SIG-M5 treated with dmso at 0.1 percent for 504 hours (cell line): ENCODE results near the gene DCLK1.

Experiments used
- DNase-seq: peaks from one replicate; lab custom pipeline; 2025; ENCODE audit not compliant: unreplicated experiment; lab: John Stamatoyannopoulos, UW

DCLK1 gene

DNA sequence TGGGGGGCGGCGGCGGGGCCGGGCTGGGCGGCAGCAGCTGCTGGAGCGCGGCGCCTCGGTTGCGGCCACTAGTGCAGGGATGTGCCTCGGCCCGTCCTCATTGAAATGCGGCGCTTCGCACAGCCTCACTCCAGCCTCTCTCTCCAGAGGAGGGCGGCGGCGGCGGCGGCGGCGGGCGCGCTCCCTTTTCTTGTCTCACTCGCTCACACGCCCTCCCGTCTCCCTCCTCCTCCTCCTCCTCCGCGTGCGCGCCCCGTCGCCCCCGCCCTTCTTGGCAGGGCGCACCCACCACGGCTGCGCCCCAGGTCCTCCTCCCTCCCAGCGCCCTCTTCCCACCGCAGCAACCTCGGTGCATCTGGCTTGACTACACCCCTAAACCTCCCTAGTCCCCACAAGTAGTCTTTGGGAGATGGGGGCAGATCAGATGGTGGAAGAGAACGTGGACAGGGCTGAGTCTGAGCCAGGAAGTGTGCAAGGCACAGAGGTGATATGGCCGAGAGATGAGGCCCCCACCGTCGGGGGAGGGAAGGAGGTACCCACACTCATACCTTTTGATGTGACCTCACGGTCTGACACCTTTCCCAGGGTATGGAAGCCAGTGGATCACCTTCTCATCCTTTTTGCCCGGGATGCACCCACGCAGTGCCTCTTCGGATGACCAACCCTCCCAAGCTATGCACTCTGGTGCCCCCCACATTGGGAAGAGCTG lies at the start of gene DCLK1:
Gene DCLK1, minus strand, starts transcription at position 161 of the 709 bp plus-strand sequence.
- DNase-seq = no peak

DNA sequence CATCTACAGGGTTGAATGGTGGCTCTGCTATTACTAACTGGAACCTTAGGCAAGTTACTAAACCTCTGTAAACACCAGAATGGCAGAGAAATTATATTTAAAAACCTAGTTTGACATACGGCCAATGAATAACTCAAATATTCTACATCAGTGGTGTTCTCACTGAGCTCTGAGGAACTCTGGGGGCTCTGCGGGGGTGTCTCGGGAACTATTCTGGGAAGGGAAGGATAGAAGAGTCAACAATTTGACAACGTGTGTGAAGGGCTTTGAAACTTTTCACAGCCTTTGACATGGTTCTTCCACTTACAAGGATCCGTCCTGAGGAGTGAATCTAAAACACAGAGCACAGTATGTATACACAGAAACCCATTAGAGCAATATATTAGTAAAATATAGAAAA lies 44.4 kb upstream of the DCLK1 start:
- DNase-seq = no peak

DNA sequence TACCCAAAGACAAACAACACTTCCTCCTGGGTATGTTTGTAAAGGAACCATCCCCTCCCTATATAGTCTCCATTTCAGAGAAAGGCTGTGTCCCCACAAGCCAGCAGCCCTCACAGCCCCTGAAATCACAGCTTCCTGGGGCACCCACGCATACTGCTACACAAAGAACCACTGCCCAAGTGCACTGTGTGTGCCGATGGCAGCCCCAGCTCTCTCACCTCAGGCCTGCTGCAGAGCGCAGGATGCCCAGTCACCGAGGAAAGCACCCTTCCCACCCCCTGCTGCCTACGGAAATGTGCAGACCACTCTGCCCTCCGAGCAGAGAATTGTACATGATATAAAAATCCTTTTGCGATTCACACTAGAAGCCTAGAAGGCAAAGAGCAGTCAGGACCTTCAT lies 43.7 kb upstream of the DCLK1 start:
- no peak for DNase-seq

DNA sequence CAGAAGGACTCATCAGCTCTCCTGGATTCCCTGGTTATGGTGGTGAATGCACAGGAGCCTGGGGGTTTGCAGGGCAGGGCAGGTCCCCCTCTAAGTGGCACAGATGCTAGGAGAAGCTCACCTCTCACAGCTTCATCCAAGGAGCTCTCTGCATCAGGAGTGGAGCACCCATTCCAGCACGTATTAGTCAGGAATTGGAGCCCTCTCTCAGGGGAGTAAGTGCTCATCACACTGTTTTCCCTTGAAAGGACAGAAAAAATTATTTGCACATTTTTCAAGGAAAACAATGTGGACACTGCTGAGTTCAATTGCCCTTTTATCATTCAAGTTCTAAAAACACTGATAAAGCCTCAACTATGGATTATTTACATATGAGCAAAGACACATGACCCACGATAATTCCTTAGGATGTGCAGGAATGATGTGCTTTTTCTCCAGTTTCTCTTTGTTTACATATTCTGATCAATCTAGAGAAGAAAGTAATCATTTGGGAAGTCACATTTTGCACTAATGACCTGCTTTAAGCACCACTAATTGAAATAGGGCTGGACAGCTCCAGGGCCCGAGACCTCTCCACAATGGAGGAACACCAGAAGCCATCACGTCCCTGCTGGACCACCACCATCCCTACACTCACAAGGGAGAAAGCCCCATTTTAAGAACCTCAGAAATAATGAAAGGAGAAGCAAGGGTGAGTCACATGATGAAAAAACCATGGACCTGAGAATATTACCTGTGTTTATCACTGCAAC lies 42.6 kb upstream of the DCLK1 start:
- no peak for DNase-seq

DNA sequence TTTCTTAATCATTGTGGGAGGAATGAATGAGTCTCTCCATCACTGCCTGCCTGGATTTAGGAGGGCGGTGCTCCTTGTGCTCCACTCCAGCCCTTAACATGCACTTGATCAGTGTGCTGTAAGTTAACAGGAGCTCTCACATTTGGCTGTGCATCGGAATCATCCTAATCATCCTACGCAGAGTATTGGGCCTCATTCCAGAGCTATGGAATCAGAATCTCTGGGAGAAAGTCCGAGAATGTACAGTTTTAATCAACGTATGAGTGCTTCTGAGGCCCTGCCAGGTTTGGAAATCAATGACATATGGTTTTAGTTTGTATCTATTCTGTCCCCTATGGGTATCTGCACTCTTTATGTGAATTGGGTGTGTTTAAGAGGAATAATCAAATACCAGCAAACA lies 34.9 kb upstream of the DCLK1 start:
- DNase-seq = no peak

DNA sequence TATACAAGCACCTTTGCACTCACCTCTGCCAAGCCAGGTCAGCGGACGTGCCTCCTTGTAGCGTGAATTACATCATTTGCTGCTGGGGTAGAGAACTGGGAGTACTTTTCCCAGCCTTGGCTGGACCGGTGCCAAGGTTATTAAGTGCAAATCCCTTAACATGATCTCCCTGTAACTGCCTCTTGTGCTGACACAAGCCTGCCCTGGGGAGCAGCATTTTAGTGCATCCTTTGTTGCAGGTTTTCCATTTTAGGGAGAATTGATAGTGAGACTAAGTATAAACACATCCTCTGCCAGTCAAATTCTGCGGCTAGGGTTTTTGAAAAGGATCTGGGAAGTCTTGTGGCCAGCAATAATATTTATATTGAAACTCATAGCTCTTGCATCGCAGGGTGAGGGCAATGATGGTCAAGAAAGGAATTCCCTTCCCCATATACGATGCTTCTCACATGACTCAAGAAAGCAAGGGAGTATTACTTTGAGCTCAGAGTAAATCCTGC lies 32.7 kb upstream of the DCLK1 start:
- no peak for DNase-seq

DNA sequence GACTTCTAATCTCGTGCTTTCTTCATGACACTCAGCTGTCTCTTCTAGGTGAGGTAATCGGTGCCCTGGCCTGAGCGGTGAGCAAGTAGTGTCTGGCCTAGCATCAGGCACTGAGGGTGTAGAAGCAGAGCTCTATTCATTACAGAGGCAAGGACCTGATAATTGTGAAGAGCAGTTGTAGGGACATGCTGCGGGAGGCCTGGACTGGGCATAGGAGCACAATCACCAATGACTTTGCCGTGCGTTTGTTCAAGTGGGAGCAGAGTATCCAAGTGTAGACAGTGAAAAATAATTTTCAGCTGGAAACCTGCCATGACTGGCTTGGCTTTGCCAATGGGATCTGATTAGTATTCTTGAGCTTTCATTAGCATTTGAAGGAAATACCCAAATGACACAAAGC lies 32.1 kb upstream of the DCLK1 start:
- no peak for DNase-seq

DNA sequence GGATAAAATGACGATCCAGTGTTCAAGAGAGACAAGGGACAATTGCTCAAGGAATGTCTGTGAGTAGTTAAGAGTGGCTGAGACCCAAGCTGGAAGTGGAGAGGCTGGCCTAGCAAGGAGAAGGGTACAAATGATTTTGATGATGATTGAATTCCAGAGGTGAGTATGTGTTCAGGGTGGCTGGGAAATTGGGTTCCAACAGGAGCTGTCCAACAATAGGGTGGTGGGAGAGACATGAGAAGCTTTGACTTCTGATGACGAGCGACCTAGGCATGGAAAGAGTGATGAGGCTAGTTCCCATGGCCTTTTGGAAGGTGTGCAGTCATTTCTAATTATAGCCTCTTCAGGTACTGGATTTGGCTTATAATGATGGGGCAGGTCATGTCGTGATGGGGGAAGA lies 29.1 kb upstream of the DCLK1 start:
- no peak for DNase-seq

DNA sequence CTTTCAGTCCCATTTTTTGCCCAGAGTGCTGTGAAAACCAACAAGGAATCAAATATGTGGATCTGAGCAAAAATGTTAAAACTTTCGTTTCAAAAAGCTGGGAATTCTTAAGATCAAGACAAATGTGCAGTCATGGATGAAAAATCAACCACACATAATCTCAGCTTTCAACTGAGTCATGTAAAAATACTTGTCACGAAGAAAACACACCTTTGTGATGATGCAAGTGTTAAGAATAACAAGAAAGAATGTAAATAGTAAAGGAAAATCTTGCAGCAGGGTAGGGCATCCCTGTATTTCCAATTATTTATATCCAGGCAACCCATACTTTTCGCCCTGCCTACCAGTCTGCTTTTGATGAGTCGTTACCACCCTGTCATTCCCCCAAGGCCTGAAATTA lies 27.4 kb upstream of the DCLK1 start:
- no peak for DNase-seq

DNA sequence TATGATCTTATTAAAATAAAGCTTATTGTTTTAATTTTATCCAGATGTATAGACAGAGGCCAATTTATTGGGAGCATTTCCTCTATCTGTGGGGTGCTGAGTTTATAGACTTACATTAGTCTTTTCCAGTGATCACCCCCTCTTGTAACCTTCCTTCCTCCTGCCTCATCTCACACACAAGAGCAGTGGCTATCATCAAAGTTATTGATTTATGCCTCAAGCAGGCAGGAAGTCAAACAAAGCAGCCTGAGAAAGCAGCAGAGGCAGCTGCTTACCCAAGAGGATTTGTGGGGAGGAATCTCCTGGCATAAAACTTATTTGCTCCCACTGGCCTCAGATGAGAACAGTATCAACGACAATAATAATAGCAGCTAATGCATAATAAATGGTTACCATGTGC lies 26.3 kb upstream of the DCLK1 start:
- no peak for DNase-seq

DNA sequence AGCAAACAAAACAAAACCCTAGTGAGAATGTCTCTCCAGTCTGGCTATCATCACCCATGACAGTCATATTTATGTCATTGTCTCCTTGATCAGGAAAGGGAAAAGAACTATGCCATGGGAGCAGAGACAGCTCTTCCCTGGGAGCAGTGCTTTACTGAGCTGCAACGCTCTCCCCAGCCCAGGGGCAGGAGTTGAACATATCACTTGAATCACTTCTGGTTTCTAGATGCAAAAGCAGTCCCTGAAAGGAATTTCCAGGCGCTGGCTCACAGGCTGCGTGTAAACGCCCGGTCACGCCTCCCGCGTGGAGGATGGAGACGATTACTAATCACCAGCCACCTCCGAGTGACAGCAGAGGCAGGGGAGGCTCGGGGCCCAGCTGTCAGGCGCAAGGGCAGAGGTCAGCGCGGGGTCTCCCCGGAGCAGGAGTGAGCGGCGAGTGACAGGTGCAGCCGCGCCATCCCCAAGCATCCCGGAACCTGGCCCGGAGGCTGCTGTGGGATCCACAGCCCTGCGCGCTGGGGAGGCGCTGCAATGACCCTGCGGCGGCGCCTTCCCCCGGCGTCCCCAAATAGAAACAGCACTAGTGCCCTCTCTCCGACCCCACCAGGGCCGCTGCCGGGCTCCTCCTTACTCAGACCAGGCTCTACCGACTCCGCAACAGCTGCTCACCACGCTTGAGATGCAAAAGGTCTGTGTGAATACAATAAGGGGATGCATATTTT lies 23.5 kb upstream of the DCLK1 start:
- no peak for DNase-seq

DNA sequence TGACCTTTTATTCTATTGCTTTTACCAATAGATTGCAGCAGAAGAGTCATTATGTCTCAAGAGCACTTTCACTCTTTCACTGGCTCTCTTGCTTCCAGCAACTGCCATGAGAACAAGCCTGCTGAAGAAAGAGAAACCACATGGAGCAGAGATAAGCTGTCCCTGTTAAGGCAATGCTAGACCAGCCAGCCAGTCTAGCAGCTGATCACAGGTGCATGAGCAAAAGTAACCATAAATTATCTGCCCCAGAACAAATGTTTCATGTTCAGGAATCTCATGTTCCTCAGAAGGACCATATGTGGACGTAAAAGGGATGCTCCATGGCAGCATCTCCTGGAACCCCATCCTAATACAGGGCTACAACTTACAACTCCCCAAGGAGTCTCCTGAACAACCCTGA lies 20.4 kb upstream of the DCLK1 start:
- no peak for DNase-seq

DNA sequence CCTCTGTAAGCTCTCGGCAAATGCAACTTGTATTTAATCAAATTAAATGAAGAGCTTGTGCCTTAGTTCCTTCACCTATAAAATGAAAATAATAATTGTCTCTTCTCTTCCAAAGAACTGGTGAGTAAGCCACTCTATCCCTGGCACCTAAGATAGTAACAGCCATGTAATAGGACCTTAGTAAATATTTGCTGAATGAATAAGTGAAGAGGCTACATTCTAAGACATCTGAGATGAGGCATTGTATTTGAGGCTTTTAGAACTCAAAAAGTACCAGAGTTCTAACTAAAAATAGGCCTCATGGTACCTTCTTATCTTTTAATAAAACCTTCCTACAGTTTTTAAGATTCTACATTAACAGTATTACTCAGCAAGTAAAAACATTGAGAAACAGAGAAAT lies 17.3 kb upstream of the DCLK1 start:
- no peak for DNase-seq

DNA sequence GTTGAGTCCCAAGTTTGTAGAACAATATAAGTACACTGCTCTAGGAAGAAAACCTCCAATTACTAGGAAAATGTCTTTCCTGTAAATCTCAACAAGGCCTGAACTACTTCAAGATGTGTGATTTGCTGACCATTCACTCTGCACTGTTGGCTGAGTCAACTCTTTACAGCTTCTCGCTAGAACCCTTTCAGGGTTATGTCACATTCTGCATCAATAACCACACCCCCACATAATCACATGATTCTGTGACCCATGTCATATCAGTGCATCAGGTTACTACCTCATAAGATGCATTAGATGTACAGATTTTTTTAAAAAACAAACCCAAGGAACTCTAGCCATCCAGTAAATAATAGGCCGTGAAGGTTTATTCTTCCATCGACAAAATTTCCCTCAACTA lies 16.1 kb upstream of the DCLK1 start:
- no peak for DNase-seq

DNA sequence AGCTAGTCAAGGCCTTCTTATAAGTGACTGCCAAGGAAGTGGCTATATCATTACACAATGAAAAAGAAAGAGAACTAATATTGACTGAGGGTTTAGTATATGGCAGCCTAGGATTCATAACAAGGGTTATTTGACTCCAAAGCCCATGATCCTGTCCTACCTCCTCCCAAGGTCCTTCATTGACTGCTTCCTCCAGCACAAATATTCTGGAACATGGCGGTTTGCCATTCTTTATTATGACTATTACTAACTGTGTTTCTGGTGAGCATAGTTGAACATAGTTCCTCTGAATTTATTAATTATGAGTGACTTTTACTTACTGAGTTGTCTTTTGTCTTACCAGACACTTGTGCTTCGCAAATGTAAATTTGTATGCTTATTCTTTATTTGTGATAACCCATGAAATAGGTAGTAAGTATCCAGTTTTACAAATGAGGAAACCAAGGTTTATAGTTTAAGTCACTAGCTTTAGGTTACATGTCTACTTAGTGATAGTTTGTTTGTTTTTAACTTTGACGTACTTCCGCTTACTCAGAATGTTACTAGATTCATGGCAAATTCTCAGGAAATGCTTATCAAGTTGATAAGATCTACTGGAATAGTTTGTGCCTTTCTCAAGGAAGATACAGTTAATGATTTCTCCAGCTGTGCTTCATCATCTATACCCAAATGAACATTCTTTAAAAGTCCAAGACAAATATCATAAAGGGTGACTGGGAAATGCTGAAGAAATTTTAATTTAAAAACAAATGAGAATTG lies 15.5 kb upstream of the DCLK1 start:
- no peak for DNase-seq

DNA sequence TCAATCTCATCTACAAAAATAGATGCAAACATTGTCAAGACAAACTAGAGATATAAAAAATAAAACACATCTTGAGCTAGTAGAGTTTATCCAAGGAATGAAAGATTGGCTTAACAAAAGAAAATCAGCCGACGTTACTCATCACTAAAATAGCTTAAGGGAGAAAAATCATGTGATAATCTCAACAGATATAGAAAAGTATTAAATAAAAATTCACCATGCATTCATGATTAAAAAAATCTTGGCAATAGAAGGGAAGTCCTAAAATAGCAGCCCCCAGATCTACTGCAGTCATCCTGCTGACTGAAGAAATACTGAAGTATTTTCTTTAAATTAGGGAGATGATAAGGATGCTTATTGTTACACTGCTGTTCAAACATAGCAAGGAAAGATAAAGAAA lies 12.6 kb upstream of the DCLK1 start:
- no peak for DNase-seq

DNA sequence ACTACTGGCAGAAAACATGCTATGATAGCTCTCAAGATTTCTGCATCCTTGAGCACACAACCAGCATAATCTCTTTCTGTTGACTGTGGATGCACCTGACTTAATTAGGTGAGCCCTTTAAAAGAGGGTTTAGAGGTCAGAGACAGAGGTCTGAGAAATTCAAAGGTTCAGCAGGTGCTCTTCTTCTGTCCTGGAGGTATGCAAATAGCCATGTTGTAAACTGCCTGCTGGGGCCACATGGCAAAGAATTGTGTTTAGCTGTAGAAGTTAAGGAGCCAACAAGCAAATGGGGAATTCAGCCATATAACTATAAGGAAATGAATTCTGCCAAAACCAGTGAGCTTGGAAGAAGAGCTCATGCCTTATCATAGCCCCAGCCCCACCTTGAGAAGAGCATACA lies 11.6 kb upstream of the DCLK1 start:
- DNase-seq = no peak

DNA sequence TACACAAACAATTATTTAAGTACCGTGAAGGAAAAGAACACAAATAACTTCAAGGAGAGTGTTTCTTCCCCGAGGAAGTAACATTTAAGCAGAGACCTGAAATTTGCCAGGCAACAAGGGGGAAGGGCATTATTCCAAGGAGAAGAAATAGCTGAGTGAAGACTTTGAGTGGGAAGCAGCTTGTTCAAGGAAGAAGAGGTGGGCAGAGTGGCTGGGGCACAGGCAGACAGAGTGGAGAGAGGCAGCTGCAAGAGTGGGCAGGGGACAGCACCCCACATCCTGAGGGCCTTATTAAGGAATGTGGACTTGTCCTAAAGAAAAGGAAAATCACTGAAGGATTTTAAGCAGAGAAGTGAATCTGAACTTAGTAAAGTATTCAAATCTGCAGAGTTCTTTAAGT lies 4.7 kb upstream of the DCLK1 start:
- no peak for DNase-seq

DNA sequence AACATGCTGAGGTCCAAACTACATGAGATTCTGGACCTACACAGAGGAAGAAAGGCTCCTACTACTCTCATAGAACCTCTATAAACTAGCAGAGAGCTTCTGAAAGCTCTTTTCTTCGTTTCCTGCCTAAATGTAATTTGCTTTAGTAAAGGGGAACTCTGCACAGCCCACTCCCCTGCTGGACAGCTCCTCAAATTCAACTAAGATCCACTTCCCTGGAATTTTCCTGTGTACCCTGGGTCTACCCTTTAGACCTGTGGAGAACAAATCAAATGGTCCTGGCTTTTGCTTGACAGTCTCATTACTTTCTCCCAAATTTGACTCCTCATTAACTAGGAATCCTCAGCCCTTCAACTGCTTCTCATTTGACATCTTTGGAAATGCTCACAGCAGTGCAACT lies 3.5 kb upstream of the DCLK1 start:
- DNase-seq = no peak

DNA sequence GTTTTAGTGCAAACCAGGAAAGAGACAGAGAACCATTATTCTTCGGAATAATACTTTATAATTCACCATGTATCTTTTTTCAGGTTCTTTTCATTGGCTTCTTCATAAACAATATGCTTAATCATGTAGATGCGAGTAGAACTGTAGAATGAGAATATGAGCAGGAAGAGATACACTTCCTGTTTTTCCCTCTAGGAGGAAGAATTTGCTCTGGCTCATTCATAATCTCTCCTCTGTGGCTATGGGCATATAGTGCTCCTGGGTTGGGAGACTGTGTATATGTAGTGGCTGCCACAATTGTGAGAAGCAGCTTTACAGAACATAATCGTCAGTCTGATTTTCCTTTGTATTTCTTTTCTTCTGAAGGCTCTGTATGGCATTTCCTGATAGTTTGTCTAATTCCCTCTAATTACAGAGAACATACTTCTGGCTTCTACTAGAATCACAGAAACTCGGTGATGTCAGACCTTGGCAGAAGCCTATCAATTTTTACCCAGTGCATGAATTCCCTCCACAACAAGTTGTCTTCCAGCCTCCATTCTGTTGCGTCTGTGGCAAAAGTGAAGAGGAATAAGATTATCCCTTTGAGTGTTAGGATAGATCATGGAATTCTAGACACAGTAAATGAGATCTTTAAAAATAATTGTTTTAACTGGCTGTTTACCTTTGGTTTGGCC lies 2.9 kb upstream of the DCLK1 start:
- DNase-seq = peak; percentile 4

DNA sequence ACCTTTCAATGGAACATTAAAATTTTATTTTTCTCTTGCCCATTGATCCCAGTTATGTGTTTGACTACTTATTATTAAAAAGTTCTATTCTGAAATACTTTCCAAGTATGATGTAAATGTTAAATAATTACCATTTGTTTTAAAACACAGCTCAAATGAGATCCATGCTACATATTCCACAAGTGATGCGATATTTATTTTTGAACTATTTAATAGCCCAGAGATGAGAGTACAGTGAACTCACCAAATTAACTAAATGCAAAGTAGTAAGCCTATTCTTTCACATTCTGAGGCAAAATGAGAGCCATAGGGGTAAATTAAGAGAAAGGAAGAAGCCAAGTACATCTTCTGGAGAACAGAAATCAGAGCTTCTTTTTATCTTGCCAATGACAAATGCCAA lies 1.2 kb upstream of the DCLK1 start:
- no peak for DNase-seq
